Vagina (tissue), 2 donors: ENCODE measurements around the gene EPHB4.

Experiments used
- POLR2AphosphoS5 ChIP-seq, 2 donors: sonication (generic); formaldehyde crosslinking; IDR thresholded peaks; one replicate each; pipeline ENCODE4 v1.9.0; 2017; ENCODE audit warnings: antibody characterized with exemption in 2 of 2, mild to moderate bottlenecking in 2 of 2, low read depth in 1 of 2; ENCODE audit not compliant: insufficient read depth in 1 of 2
- TF ChIP-seq, protein P1 (sequence below), 3 experiments: fragments of 450-650 bp in 2 of 3; fragments of 200-600 bp in 1 of 3; sonication (generic) in 1 of 3; IDR thresholded peaks; one replicate each; pipeline ENCODE4 v1.5.1; 2017 to 2019; ENCODE audit warnings: antibody characterized with exemption in 3 of 3, mild to moderate bottlenecking in 2 of 3, moderate library complexity in 2 of 3

DNA sequence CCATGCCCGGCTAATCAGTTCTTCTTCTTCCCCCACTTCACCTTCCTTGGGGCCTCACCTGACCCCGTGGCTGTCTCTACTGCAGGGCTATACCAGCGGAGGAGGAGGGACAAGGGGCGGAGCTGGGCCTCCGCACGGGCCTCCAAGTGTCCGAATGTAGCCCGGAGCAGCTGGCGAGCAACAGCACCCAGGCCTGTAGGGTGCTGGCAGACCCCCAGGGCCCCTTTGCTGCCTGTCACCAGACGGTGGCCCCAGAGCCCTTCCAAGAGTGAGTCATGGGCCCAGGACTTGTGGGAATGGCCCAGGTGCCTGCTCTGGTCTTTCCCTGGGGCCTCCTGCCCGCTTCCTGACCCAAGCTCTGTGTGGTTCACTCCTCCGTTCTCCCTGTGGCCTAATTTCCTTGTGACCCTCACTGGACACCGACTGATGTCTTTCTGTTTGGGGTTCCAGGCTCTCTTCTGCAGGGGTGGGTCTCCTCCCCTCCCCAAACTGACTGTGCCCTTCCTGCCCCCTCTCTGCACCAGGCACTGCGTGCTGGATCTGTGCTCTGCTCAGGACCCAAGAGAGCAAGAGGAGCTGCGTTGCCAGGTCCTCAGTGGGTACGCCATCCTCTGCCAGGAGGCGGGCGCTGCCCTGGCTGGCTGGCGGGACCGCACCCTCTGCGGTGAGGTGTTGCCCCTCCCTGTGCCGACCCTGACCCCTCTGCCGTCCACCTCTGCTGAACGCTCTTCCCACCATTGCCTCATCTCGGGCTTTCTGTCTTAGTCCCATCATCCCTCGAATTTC lies 35.2 kb downstream of the EPHB4 start:
- TF ChIP-seq POLR2AphosphoS5 (IDR thresholded peaks at IDR 0.05; ENCODE audit: insufficient read depth in 1 of 2, low read depth in 1 of 2) = no peak
- TF ChIP-seq, protein P1, sequence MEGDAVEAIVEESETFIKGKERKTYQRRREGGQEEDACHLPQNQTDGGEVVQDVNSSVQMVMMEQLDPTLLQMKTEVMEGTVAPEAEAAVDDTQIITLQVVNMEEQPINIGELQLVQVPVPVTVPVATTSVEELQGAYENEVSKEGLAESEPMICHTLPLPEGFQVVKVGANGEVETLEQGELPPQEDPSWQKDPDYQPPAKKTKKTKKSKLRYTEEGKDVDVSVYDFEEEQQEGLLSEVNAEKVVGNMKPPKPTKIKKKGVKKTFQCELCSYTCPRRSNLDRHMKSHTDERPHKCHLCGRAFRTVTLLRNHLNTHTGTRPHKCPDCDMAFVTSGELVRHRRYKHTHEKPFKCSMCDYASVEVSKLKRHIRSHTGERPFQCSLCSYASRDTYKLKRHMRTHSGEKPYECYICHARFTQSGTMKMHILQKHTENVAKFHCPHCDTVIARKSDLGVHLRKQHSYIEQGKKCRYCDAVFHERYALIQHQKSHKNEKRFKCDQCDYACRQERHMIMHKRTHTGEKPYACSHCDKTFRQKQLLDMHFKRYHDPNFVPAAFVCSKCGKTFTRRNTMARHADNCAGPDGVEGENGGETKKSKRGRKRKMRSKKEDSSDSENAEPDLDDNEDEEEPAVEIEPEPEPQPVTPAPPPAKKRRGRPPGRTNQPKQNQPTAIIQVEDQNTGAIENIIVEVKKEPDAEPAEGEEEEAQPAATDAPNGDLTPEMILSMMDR (IDR thresholded peaks at IDR 0.05) = no peak
